B cell (primary cell): ENCODE measurements around the gene SLC39A13. TPM values are rescaled to one million over a fixed set of nuclear protein-coding genes. Genes with fewer than 3 reads are reported as not detected.

Experiments used
- ATAC-seq: fragments of 200-7000 bp; cut with Tn5 transposase; one replicate; pipeline ENCODE4 v1.10.0; 2021; ENCODE audit warnings: low read depth, mild to moderate bottlenecking, moderate number of reproducible peaks, moderate library complexity
- CTCF ChIA-PET: fragments of 350-600 bp; sonication (Branson Sonifier 250); formaldehyde crosslinking; loops from one replicate; lab custom pipeline; 2021; ENCODE audit warnings: antibody characterized with exemption, inconsistent platforms; lab: Charles Lee
- POLR2A ChIA-PET: fragments of 350-600 bp; sonication (Branson Sonifier 250); formaldehyde crosslinking; loops from one replicate; lab custom pipeline; 2021; ENCODE audit warnings: antibody characterized with exemption; lab: Charles Lee
- DNase-seq: peaks from one replicate; pipeline ENCODE4 v3.0.0; 2013
- H2AFZ ChIP-seq: 2 replicates; pipeline ENCODE4 v1.6.1; 2012; ENCODE audit warnings: mild to moderate bottlenecking, low read depth, low read length; ENCODE audit not compliant: insufficient read depth, poor library complexity, severe bottlenecking
- H3K27ac ChIP-seq, 2 donors: 1 replicate in 1 of 2; 2 replicates in 1 of 2; pipeline ENCODE4 v1.5.1; 2012 to 2013; ENCODE audit warnings: low read length in 2 of 2, mild to moderate bottlenecking in 2 of 2, moderate library complexity in 1 of 2
- H3K27me3 ChIP-seq, 4 experiments: fragments of 200-600 bp in 1 of 4; sonication (generic) in 1 of 4; replicated peaks in 1 of 4; 1 replicate in 2 of 4; 2 replicates in 2 of 4; pipeline versions ENCODE4 v1.6.1 to v1.7.0; 2013 to 2016; ENCODE audit warnings: low read length in 3 of 4, mild to moderate bottlenecking in 2 of 4, mixed read lengths in 1 of 4, moderate library complexity in 1 of 4; ENCODE audit not compliant: insufficient read depth in 4 of 4, control insufficient read depth in 3 of 4; ENCODE audit errors: control extremely low read depth in 1 of 4
- H3K36me3 ChIP-seq, 2 experiments: replicated peaks in 1 of 2; 1 replicate in 1 of 2; 2 replicates in 1 of 2; pipeline versions ENCODE4 v1.6.1 to v1.7.1; 2013; ENCODE audit warnings: low read length in 1 of 2; ENCODE audit not compliant: insufficient read depth in 2 of 2, control insufficient read depth in 1 of 2; ENCODE audit errors: control extremely low read depth in 1 of 2, extremely low read depth in 1 of 2
- H3K4me1 ChIP-seq, 2 donors: fragments of 200-600 bp in 1 of 2; sonication (generic) in 1 of 2; 1 replicate in 1 of 2; 2 replicates in 1 of 2; pipeline versions ENCODE4 v1.5.1 to v1.6.1; 2013 to 2017; ENCODE audit warnings: low read length in 2 of 2; ENCODE audit not compliant: control insufficient read depth in 2 of 2, insufficient read depth in 2 of 2
- H3K4me2 ChIP-seq: replicated peaks from 2 replicates; pipeline ENCODE3; 2012; ENCODE audit warnings: mild to moderate bottlenecking, low read depth, low read length; ENCODE audit not compliant: poor library complexity, severe bottlenecking
- H3K4me3 ChIP-seq, 5 experiments: fragments of 200-600 bp in 1 of 5; sonication (generic) in 1 of 5; 1 replicate in 3 of 5; 2 replicates in 2 of 5; pipeline versions ENCODE4 v1.5.1 to v1.7.0; 2011 to 2016; ENCODE audit warnings: low read length in 4 of 5, mild to moderate bottlenecking in 4 of 5, low read depth in 2 of 5, control low read depth in 1 of 5, moderate library complexity in 1 of 5; ENCODE audit not compliant: insufficient read depth in 1 of 5; ENCODE audit errors: control extremely low read depth in 1 of 5, extremely low read depth in 1 of 5
- H3K79me2 ChIP-seq: fragments of 200-600 bp; sonication (generic); one replicate; pipeline ENCODE4 v1.6.0; 2016; ENCODE audit warnings: low read length; ENCODE audit not compliant: control insufficient read depth, insufficient read depth
- H3K9ac ChIP-seq: fragments of 200-600 bp; sonication (generic); 2 replicates; pipeline ENCODE4 v1.6.1; 2017; ENCODE audit warnings: mild to moderate bottlenecking, low read length, moderate library complexity
- H3K9me3 ChIP-seq, 3 donors: one replicate each; pipeline versions ENCODE4 v1.6.1 to v1.7.1; 2013; ENCODE audit warnings: low read length in 2 of 3; ENCODE audit not compliant: control insufficient read depth in 2 of 3, insufficient read depth in 1 of 3; ENCODE audit errors: control extremely low read depth in 1 of 3
- H4K20me1 ChIP-seq: 2 replicates; pipeline ENCODE4 v1.6.0; 2012; ENCODE audit warnings: mild to moderate bottlenecking, low read length; ENCODE audit not compliant: insufficient read depth, control insufficient read depth, poor library complexity, severe bottlenecking
- H3K27ac Mint-ChIP-seq: one replicate; pipeline ENCODE4 v1.8.0; 2021; ENCODE audit warnings: mixed read lengths
- H3K27me3 Mint-ChIP-seq: one replicate; pipeline ENCODE4 v1.8.0; 2021; ENCODE audit warnings: mixed read lengths
- H3K4me1 Mint-ChIP-seq: one replicate; pipeline ENCODE4 v1.8.0; 2021; ENCODE audit warnings: mixed read lengths
- H3K4me3 Mint-ChIP-seq: one replicate; pipeline ENCODE4 v1.8.0; 2021; ENCODE audit warnings: mixed read lengths
- H3K9me3 Mint-ChIP-seq: one replicate; pipeline ENCODE4 v1.8.0; 2022; ENCODE audit warnings: mixed read lengths; ENCODE audit not compliant: insufficient read depth
- EZH2 ChIP-seq: IDR thresholded peaks from 2 replicates; pipeline ENCODE4 v1.6.1; 2012; ENCODE audit warnings: borderline replicate concordance, low read depth, mild to moderate bottlenecking, moderate library complexity, low read length; ENCODE audit not compliant: insufficient read depth, poor library complexity, severe bottlenecking
- WGBS: methylation state at CpG from one replicate; pipeline ENCODE4 v1.1.5; 2013; ENCODE audit warnings: missing lambda C conversion rate; ENCODE audit not compliant: insufficient coverage; 5-methylcytosine and 5-hydroxymethylcytosine counted together
- intact Hi-C: fragments of 100-400 bp; cut with micrococcal nuclease; formaldehyde crosslinking; loops from one replicate; pipeline ENCODE4 v1.10.0; 2022
- polyA plus RNA-seq: library from polyadenylated mRNA; depleted of rRNA; stranded (reverse); fragments of >200 nt; gene quantifications from 2 replicates; pipeline ENCODE4 v1.2.3, GENCODE V29; 2012
- total RNA-seq, 2 donors: library from RNA; stranded (reverse); fragments of 120-200 nt in 1 of 2; gene quantifications; 1 replicate in 1 of 2; 2 replicates in 1 of 2; pipeline versions ENCODE4 v1.2.3 to v1.2.4, GENCODE V29; 2013 to 2022
- TF ChIP-seq, protein P1 (sequence below): fragments of 200-600 bp; IDR thresholded peaks from one replicate; pipeline ENCODE4 v1.8.0; 2022; ENCODE audit warnings: antibody characterized with exemption, mild to moderate bottlenecking

SLC39A13 gene
- total and polyA plus RNA-seq, 2 donors (not counting 1 experiment from before 2014, with no cell fraction given) = 33.0 to 55.7 TPM

DNA sequence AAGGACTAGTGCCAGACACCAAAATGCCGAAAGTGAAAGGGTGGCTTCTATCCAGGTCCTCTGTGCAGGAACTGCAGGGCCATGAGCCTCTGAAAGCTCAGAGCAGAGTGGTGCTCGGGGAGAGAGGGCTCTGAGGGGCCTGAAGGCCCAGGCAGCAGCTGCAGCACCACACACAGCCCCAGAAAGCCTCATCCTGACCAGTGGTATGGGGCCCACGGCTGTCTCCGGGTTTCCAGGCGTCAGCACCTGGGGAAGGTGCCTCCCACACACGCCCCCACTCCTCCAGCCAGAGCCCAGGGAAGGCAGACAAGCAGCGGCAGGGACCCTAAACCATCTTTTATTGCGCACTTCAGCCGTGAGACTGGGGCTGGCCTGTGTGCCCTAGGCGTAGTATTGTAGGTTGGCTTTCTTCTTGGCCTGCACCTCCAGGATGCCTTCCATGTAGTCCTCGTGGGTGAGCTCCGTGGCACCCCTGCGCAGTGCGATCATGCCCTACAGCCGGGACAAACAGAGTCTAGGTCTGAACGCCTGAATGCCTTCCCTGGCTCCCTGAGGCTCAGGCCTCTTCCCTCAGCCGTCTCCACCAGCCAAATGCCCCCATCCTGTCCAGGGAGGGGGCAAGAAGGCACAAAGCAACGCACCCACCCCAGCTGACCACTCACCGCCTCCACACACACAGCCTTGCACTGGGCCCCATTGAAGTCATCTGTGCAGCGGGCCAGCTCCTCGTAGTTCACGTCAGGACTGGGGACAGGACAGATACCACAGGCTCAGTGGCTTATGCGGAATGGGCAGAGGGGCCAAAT lies 10.3 kb downstream of the SLC39A13 start:
- H3K27ac Mint-ChIP-seq = no peak overlapping the region
- CTCF ChIA-PET = interaction anchor here (1.7 kb wide), 1 partner anchor 46 kb away, joined by 4 read pairs; no protein-coding TSS in a partner anchor
- Histone ChIP-seq H3K36me3 (peaks cover 0 to 61% of the 10 kb centered on the region in 2 experiments), H3K4me3 (no peak overlapping the region), H3K9ac (no peak overlapping the region), H3K79me2 (peaks cover 5% of the 10 kb centered on the region), H3K27ac (no peak overlapping the region), H4K20me1 (no peaks in the 10 kb centered on the region), H2AFZ (no peak overlapping the region), H3K4me2 (no peak overlapping the region), H3K4me1 (no peaks in the 10 kb centered on the region), H3K9me3 (no peaks in the 10 kb centered on the region), H3K27me3 (no peaks in the 10 kb centered on the region)
- H3K4me1 Mint-ChIP-seq = no peaks in the 10 kb centered on the region
- WGBS = 95% methylated on average over 23 of the region's 23 CpGs
- no peaks in the 10 kb centered on the region for H3K27me3 Mint-ChIP-seq
- POLR2A ChIA-PET = no interaction called here
- ATAC-seq (no peak), DNase-seq (no peak)
- no peak overlapping the region for H3K4me3 Mint-ChIP-seq
- no peaks in the 10 kb centered on the region for H3K9me3 Mint-ChIP-seq
- intact Hi-C loops = no loop called here
- TF ChIP-seq, protein P1, sequence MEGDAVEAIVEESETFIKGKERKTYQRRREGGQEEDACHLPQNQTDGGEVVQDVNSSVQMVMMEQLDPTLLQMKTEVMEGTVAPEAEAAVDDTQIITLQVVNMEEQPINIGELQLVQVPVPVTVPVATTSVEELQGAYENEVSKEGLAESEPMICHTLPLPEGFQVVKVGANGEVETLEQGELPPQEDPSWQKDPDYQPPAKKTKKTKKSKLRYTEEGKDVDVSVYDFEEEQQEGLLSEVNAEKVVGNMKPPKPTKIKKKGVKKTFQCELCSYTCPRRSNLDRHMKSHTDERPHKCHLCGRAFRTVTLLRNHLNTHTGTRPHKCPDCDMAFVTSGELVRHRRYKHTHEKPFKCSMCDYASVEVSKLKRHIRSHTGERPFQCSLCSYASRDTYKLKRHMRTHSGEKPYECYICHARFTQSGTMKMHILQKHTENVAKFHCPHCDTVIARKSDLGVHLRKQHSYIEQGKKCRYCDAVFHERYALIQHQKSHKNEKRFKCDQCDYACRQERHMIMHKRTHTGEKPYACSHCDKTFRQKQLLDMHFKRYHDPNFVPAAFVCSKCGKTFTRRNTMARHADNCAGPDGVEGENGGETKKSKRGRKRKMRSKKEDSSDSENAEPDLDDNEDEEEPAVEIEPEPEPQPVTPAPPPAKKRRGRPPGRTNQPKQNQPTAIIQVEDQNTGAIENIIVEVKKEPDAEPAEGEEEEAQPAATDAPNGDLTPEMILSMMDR = no peak
- no peak for TF ChIP-seq EZH2

DNA sequence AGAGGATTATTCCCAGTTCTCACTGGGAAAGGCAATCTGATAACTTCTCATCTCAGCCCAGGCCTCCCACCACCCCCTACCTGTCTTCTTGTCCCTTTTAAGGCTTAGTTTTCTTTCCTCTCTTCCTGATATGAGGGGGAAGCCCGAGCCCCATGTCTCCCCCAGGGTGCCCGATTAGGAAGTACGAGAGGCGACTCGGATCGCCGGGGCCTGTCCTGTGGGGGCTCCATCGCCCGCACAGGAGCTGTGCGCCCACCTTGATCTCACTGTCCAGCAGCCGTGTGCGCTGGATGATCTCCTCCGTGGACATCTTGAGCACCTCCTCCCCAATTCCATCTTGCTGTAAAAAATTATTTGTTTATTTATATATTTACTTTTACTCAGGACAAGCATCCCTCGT lies 17.2 kb downstream of the SLC39A13 start:
- Mint-ChIP-seq H3K4me1 (peaks cover 25% of the 10 kb centered on the region), H3K27me3 (no peaks in the 10 kb centered on the region), H3K9me3 (no peaks in the 10 kb centered on the region), H3K27ac (peak overlapping the region; percentile 50), H3K4me3 (peak overlapping the region; percentile 100)
- peaks cover 9 to 22% of the 10 kb centered on the region in 2 donors for H3K4me1 ChIP-seq
- peak overlapping the region; percentile 72 to 94 for H3K27ac ChIP-seq
- intact Hi-C loops = loop anchor here (1.0 to 5.0 kb wide), 13 partner anchors 17 to 725 kb away; partner anchors contain the start of genes ACP2, AGBL2, ARHGAP1 and CELF1
- ATAC-seq = no peak
- CTCF ChIA-PET = interaction anchor here (1.2 to 4.3 kb wide), 2 partner anchors 14 to 29 kb away, joined by 3 to 35 read pairs; no protein-coding TSS in a partner anchor
- TF ChIP-seq EZH2 = no peak
- TF ChIP-seq, protein P1 = no peak
- H3K79me2 ChIP-seq = peaks cover 29% of the 10 kb centered on the region
- POLR2A ChIA-PET = interaction anchor here (0.5 to 1.7 kb wide), 4 partner anchors 14 to 177 kb away, joined by 3 to 10 read pairs (median 4); partner anchors contain the start of gene ACP2
- H3K4me3 ChIP-seq = peak overlapping the region; percentile 88 to 99 (median 93)
- H3K27me3 ChIP-seq = no peaks in the 10 kb centered on the region
- H3K9ac ChIP-seq = peak overlapping the region; percentile 97
- peak; percentile 21 for DNase-seq
- peak overlapping the region; percentile 100 for H2AFZ ChIP-seq
- H4K20me1 ChIP-seq = no peaks in the 10 kb centered on the region
- H3K9me3 ChIP-seq = no peaks in the 10 kb centered on the region
- WGBS = 0% methylated on average over 13 of the region's 14 CpGs
- peaks cover 0 to 25% of the 10 kb centered on the region in 2 experiments for H3K36me3 ChIP-seq
- H3K4me2 ChIP-seq = peak overlapping the region; percentile 73
